ENCODE measurements around the gene ART3. TPM values are rescaled to one million over a fixed set of nuclear protein-coding genes. Genes with fewer than 3 reads are reported as not detected.
"Not testable (repeated sequence)": the region's sequence is repeated elsewhere in the genome, so short reads cannot be mapped to it uniquely, and the experiment has no call there.

ART3 gene
- polyA plus RNA-seq, 1 donor (not counting 4 experiments of a cell fraction or from before 2014, with no cell fraction given): 0.64 TPM

- H3K4me2 ChIP-seq (ENCODE audit: control insufficient read depth, extremely low read depth, insufficient read depth, low read depth, low read length): not testable (repeated sequence)
These were observed 31.2 kb upstream of the ART3 start for GRCh38 chr4:76043306-76043705.

GRCh38 chr4:76044686-76045085 lies 29.8 kb upstream of the ART3 start:
- H3K9ac ChIP-seq (ENCODE audit: control insufficient read depth, extremely low read depth, insufficient read depth, low read length); DNase-seq (ENCODE audit: low read depth, low spot score); H3K36me3 ChIP-seq (ENCODE audit: control insufficient read depth in 2 of 2, extremely low read depth in 1 of 2, insufficient read depth in 2 of 2, low read length in 2 of 2); H3K27ac ChIP-seq (ENCODE audit: control insufficient read depth, insufficient read depth, low read length); H3K27me3 ChIP-seq (ENCODE audit: control insufficient read depth, extremely low read depth, insufficient read depth, low read length); H3K9me3 ChIP-seq (ENCODE audit: control insufficient read depth, low read depth, low read length); H4K20me1 ChIP-seq (ENCODE audit: control insufficient read depth, extremely low read depth, insufficient read depth, low read length); dilution Hi-C loops (cut with MboI; ENCODE audit: extremely low pct_ligation_motif_present, low sequenced_read_pairs); H3K79me2 ChIP-seq (ENCODE audit: control insufficient read depth, insufficient read depth, low read length); FAIRE-seq; H3K9me1 ChIP-seq (ENCODE audit: control insufficient read depth, extremely low read depth, insufficient read depth, low read length); H3K4me2 ChIP-seq (ENCODE audit: control insufficient read depth, extremely low read depth, insufficient read depth, low read depth, low read length); H2AFZ ChIP-seq (ENCODE audit: control insufficient read depth, low read length); H3K4me3 ChIP-seq (ENCODE audit: control insufficient read depth in 2 of 3, extremely low read depth in 1 of 3, insufficient read depth in 2 of 3, low read depth in 1 of 3, low read length in 3 of 3); H3K4me1 ChIP-seq (ENCODE audit: control insufficient read depth, extremely low read depth, insufficient read depth, low read length): not testable (repeated sequence)

More at GRCh38 chr4:76043306-76043705, 31.2 kb upstream of the ART3 start:
- FAIRE-seq; H3K9ac ChIP-seq (ENCODE audit: control insufficient read depth, extremely low read depth, insufficient read depth, low read length); H3K9me1 ChIP-seq (ENCODE audit: control insufficient read depth, extremely low read depth, insufficient read depth, low read length); H3K9me3 ChIP-seq (ENCODE audit: control insufficient read depth, low read depth, low read length); H4K20me1 ChIP-seq (ENCODE audit: control insufficient read depth, extremely low read depth, insufficient read depth, low read length); DNase-seq (ENCODE audit: low read depth, low spot score); H2AFZ ChIP-seq (ENCODE audit: control insufficient read depth, low read length); H3K4me3 ChIP-seq (ENCODE audit: control insufficient read depth in 2 of 3, extremely low read depth in 1 of 3, insufficient read depth in 2 of 3, low read depth in 1 of 3, low read length in 3 of 3); H3K4me1 ChIP-seq (ENCODE audit: control insufficient read depth, extremely low read depth, insufficient read depth, low read length); H3K36me3 ChIP-seq (ENCODE audit: control insufficient read depth in 2 of 2, extremely low read depth in 1 of 2, insufficient read depth in 2 of 2, low read length in 2 of 2); dilution Hi-C loops (cut with MboI; ENCODE audit: extremely low pct_ligation_motif_present, low sequenced_read_pairs); H3K27ac ChIP-seq (ENCODE audit: control insufficient read depth, insufficient read depth, low read length); H3K27me3 ChIP-seq (ENCODE audit: control insufficient read depth, extremely low read depth, insufficient read depth, low read length); H3K79me2 ChIP-seq (ENCODE audit: control insufficient read depth, insufficient read depth, low read length): not testable (repeated sequence)

GRCh38 chr4:76049860-76050416 lies 24.6 kb upstream of the ART3 start:
- H3K4me1 ChIP-seq (ENCODE audit: control insufficient read depth, extremely low read depth, insufficient read depth, low read length); H3K4me3 ChIP-seq (ENCODE audit: control insufficient read depth in 2 of 3, extremely low read depth in 1 of 3, insufficient read depth in 2 of 3, low read depth in 1 of 3, low read length in 3 of 3); H3K79me2 ChIP-seq (ENCODE audit: control insufficient read depth, insufficient read depth, low read length); DNase-seq (ENCODE audit: low read depth, low spot score); H3K4me2 ChIP-seq (ENCODE audit: control insufficient read depth, extremely low read depth, insufficient read depth, low read depth, low read length); H3K9ac ChIP-seq (ENCODE audit: control insufficient read depth, extremely low read depth, insufficient read depth, low read length); H3K27me3 ChIP-seq (ENCODE audit: control insufficient read depth, extremely low read depth, insufficient read depth, low read length); dilution Hi-C loops (cut with MboI; ENCODE audit: extremely low pct_ligation_motif_present, low sequenced_read_pairs); H4K20me1 ChIP-seq (ENCODE audit: control insufficient read depth, extremely low read depth, insufficient read depth, low read length); H3K9me3 ChIP-seq (ENCODE audit: control insufficient read depth, low read depth, low read length); FAIRE-seq; H3K27ac ChIP-seq (ENCODE audit: control insufficient read depth, insufficient read depth, low read length); H3K9me1 ChIP-seq (ENCODE audit: control insufficient read depth, extremely low read depth, insufficient read depth, low read length); H2AFZ ChIP-seq (ENCODE audit: control insufficient read depth, low read length); H3K36me3 ChIP-seq (ENCODE audit: control insufficient read depth in 2 of 2, extremely low read depth in 1 of 2, insufficient read depth in 2 of 2, low read length in 2 of 2): not testable (repeated sequence)

GRCh38 chr4:76050560-76051050 lies 23.9 kb upstream of the ART3 start:
- H2AFZ ChIP-seq (ENCODE audit: control insufficient read depth, low read length); H4K20me1 ChIP-seq (ENCODE audit: control insufficient read depth, extremely low read depth, insufficient read depth, low read length); H3K79me2 ChIP-seq (ENCODE audit: control insufficient read depth, insufficient read depth, low read length); DNase-seq (ENCODE audit: low read depth, low spot score); H3K4me3 ChIP-seq (ENCODE audit: control insufficient read depth in 2 of 3, extremely low read depth in 1 of 3, insufficient read depth in 2 of 3, low read depth in 1 of 3, low read length in 3 of 3); H3K36me3 ChIP-seq (ENCODE audit: control insufficient read depth in 2 of 2, extremely low read depth in 1 of 2, insufficient read depth in 2 of 2, low read length in 2 of 2); H3K9me1 ChIP-seq (ENCODE audit: control insufficient read depth, extremely low read depth, insufficient read depth, low read length); H3K27ac ChIP-seq (ENCODE audit: control insufficient read depth, insufficient read depth, low read length); H3K4me1 ChIP-seq (ENCODE audit: control insufficient read depth, extremely low read depth, insufficient read depth, low read length); H3K27me3 ChIP-seq (ENCODE audit: control insufficient read depth, extremely low read depth, insufficient read depth, low read length); dilution Hi-C loops (cut with MboI; ENCODE audit: extremely low pct_ligation_motif_present, low sequenced_read_pairs); FAIRE-seq; H3K9ac ChIP-seq (ENCODE audit: control insufficient read depth, extremely low read depth, insufficient read depth, low read length); H3K4me2 ChIP-seq (ENCODE audit: control insufficient read depth, extremely low read depth, insufficient read depth, low read depth, low read length); H3K9me3 ChIP-seq (ENCODE audit: control insufficient read depth, low read depth, low read length): not testable (repeated sequence)
